ENCODE measurements around the gene DPYSL3. TPM values are rescaled to one million over a fixed set of nuclear protein-coding genes. Genes with fewer than 3 reads are reported as not detected.

Gene DPYSL3
- polyA plus RNA-seq, 1 donor (not counting 4 experiments of a cell fraction or from before 2014, with no cell fraction given): 4.8 TPM

DNA sequence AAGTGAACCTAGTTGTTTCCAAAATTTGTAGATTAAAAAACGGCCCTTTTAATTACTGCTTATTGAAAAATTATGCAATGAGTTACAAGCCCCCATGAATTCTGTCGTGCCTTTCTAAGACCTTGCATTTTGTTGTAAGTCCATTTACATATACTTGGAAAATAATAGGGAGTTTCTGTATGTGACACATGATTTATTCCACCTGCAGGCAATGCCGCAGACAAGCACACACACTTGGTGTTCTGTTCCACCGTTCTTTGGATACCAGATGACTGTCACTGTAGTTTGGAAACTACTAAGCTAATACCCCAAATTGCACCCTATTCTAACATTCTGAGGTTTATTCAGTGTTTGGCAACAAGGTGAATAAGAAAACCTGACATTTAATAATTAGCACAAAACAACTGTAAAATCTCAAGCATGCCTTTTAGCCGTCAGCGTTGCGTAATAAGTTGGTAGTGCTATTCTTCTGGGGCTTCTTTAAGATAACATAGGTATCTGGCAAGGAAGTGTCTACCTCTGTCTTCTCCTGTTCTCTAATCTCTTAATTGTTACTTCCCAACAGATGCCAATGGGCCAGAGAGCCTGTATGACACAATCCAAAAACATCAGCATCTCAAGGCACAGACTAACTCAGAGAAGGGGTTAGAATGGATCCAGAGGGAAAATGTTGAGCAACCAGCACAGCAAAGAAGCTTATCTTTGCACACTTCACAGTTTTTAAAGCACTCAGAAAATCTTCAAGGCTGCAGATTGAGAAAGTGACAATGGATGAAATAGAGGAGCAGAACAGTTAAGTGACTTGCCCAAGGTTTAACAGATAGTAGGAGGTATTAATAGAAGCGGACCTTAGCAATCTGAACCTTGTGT is 48.2 kb upstream of the DPYSL3 start:
- no peak for TF ChIP-seq EZH2 (IDR thresholded peaks at IDR 0.05; ENCODE audit: low read length)
- TF ChIP-seq, protein P1, sequence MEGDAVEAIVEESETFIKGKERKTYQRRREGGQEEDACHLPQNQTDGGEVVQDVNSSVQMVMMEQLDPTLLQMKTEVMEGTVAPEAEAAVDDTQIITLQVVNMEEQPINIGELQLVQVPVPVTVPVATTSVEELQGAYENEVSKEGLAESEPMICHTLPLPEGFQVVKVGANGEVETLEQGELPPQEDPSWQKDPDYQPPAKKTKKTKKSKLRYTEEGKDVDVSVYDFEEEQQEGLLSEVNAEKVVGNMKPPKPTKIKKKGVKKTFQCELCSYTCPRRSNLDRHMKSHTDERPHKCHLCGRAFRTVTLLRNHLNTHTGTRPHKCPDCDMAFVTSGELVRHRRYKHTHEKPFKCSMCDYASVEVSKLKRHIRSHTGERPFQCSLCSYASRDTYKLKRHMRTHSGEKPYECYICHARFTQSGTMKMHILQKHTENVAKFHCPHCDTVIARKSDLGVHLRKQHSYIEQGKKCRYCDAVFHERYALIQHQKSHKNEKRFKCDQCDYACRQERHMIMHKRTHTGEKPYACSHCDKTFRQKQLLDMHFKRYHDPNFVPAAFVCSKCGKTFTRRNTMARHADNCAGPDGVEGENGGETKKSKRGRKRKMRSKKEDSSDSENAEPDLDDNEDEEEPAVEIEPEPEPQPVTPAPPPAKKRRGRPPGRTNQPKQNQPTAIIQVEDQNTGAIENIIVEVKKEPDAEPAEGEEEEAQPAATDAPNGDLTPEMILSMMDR (optimal IDR thresholded peaks at IDR 0.05 in 1 of 3, IDR thresholded peaks at IDR 0.05 in 1 of 3, conservative IDR thresholded peaks at IDR 0.05 in 1 of 3; ENCODE audit: extremely low read depth in 1 of 3, insufficient read depth in 2 of 3, low read length in 3 of 3): no peak
- FAIRE-seq: no peak
- H3K79me2 ChIP-seq (ENCODE audit: control insufficient read depth, insufficient read depth, low read length): no peaks in the 10 kb centered on the region
- H3K27ac ChIP-seq (ENCODE audit: control insufficient read depth, insufficient read depth, low read length): no peak overlapping the region
- no peak overlapping the region for H3K9ac ChIP-seq (ENCODE audit: control insufficient read depth, extremely low read depth, insufficient read depth, low read length)
- no peak overlapping the region for H3K4me3 ChIP-seq (ENCODE audit: control insufficient read depth in 2 of 3, extremely low read depth in 1 of 3, insufficient read depth in 2 of 3, low read depth in 1 of 3, low read length in 3 of 3)
- H4K20me1 ChIP-seq (ENCODE audit: control insufficient read depth, extremely low read depth, insufficient read depth, low read length): no peaks in the 10 kb centered on the region
- no peaks in the 10 kb centered on the region for H3K36me3 ChIP-seq (ENCODE audit: control insufficient read depth in 2 of 2, extremely low read depth in 1 of 2, insufficient read depth in 2 of 2, low read length in 2 of 2)
- H3K4me1 ChIP-seq (ENCODE audit: control insufficient read depth, extremely low read depth, insufficient read depth, low read length): peaks cover 6% of the 10 kb centered on the region
- H3K9me3 ChIP-seq (ENCODE audit: control insufficient read depth, low read depth, low read length): no peaks in the 10 kb centered on the region
- no peaks in the 10 kb centered on the region for H3K9me1 ChIP-seq (ENCODE audit: control insufficient read depth, extremely low read depth, insufficient read depth, low read length)
- no peak overlapping the region for H2AFZ ChIP-seq (ENCODE audit: control insufficient read depth, low read length)
- dilution Hi-C loops (cut with MboI; ENCODE audit: extremely low pct_ligation_motif_present, low sequenced_read_pairs): no loop called here
- no peak overlapping the region for H3K4me2 ChIP-seq (ENCODE audit: control insufficient read depth, extremely low read depth, insufficient read depth, low read depth, low read length)
- no peaks in the 10 kb centered on the region for H3K27me3 ChIP-seq (ENCODE audit: control insufficient read depth, extremely low read depth, insufficient read depth, low read length)
- no peak for DNase-seq (ENCODE audit: low read depth, low spot score)

DNA sequence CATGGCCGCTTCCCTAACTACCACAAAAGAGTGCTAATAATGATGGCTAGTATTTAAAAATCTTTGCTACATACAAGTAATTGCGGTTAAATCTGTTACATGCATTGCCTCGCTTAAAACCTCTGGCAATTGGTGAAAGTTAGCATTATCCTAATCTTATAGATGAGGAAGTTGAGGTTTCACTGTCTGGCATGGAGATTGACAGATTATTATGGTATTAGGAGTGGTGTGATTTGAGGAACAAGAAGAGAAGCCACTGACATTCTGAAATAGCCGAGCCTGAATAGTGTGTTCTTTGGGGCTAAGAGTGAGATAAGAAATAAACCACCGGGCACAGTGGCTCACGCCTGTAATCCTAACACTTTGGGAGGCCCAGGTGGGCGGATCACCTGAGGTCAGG is 45.3 kb upstream of the DPYSL3 start:
- Histone ChIP-seq H3K4me1 (ENCODE audit: control insufficient read depth, extremely low read depth, insufficient read depth, low read length) (peaks cover 6% of the 10 kb centered on the region), H3K36me3 (ENCODE audit: control insufficient read depth in 2 of 2, extremely low read depth in 1 of 2, insufficient read depth in 2 of 2, low read length in 2 of 2) (no peaks in the 10 kb centered on the region), H3K4me3 (ENCODE audit: control insufficient read depth in 2 of 3, extremely low read depth in 1 of 3, insufficient read depth in 2 of 3, low read depth in 1 of 3, low read length in 3 of 3) (no peak overlapping the region), H3K9ac (ENCODE audit: control insufficient read depth, extremely low read depth, insufficient read depth, low read length) (no peak overlapping the region), H3K27ac (ENCODE audit: control insufficient read depth, insufficient read depth, low read length) (no peak overlapping the region), H3K9me1 (ENCODE audit: control insufficient read depth, extremely low read depth, insufficient read depth, low read length) (no peaks in the 10 kb centered on the region), H2AFZ (ENCODE audit: control insufficient read depth, low read length) (no peak overlapping the region), H3K79me2 (ENCODE audit: control insufficient read depth, insufficient read depth, low read length) (no peaks in the 10 kb centered on the region), H3K4me2 (ENCODE audit: control insufficient read depth, extremely low read depth, insufficient read depth, low read depth, low read length) (no peak overlapping the region), H3K9me3 (ENCODE audit: control insufficient read depth, low read depth, low read length) (no peaks in the 10 kb centered on the region), H3K27me3 (ENCODE audit: control insufficient read depth, extremely low read depth, insufficient read depth, low read length) (no peaks in the 10 kb centered on the region), H4K20me1 (ENCODE audit: control insufficient read depth, extremely low read depth, insufficient read depth, low read length) (no peaks in the 10 kb centered on the region)
- dilution Hi-C loops (cut with MboI; ENCODE audit: extremely low pct_ligation_motif_present, low sequenced_read_pairs): no loop called here
- FAIRE-seq (no peak), DNase-seq (ENCODE audit: low read depth, low spot score) (no peak)
- TF ChIP-seq EZH2 (IDR thresholded peaks at IDR 0.05; ENCODE audit: low read length): no peak
- TF ChIP-seq, protein P1 (optimal IDR thresholded peaks at IDR 0.05 in 1 of 3, IDR thresholded peaks at IDR 0.05 in 1 of 3, conservative IDR thresholded peaks at IDR 0.05 in 1 of 3; ENCODE audit: extremely low read depth in 1 of 3, insufficient read depth in 2 of 3, low read length in 3 of 3): no peak
